Right lobe of liver (tissue), 4 donors: Measurements from ENCODE around the gene OPRL1.

ENCODE experiments used
- CTCF ChIP-seq, 4 donors: fragments of 200-600 bp in 3 of 4; fragments of 450-650 bp in 1 of 4; IDR thresholded peaks; one replicate each; pipeline versions ENCODE4 v1.5.1 to v1.8.0; 2016 to 2022; ENCODE audit warnings: antibody characterized with exemption in 4 of 4, mild to moderate bottlenecking in 2 of 4
- POLR2A ChIP-seq: fragments of 450-650 bp; IDR thresholded peaks from one replicate; pipeline ENCODE4 v1.6.1; 2017; ENCODE audit warnings: antibody characterized with exemption, mild to moderate bottlenecking
- donor health status: DM: no; HTN: no; CAD: no.
- donor health status: DM: no; HTN: no; CAD: no.
- donor health status: DM: no; HTN: yes; CAD: no.

GRCh38 chr20:64146301-64146935 is 66.5 kb downstream of the OPRL1 start:
- TF ChIP-seq POLR2A (no peak), CTCF (IDR thresholded peaks at IDR 0.05) (no peak)
